KOPT-K1 (cell line): Measurements from ENCODE around the gene CASP8.

Source experiments
- H3K27ac ChIP-seq: fragments of 200-600 bp; sonication (generic); 2 replicates; pipeline ENCODE4 v1.5.1; 2016; ENCODE audit warnings: antibody characterized with exemption, mild to moderate bottlenecking, low read depth, low read length; ENCODE audit not compliant: poor library complexity, severe bottlenecking
- H3K36me3 ChIP-seq: fragments of 200-600 bp; sonication (generic); 2 replicates; pipeline ENCODE4 v1.5.1; 2017; ENCODE audit warnings: antibody characterized with exemption, mild to moderate bottlenecking, low read length, moderate library complexity; ENCODE audit not compliant: insufficient read depth
- H3K9me3 ChIP-seq: fragments of 200-600 bp; sonication (generic); 2 replicates; pipeline ENCODE4 v1.5.1; 2017; ENCODE audit warnings: antibody characterized with exemption, low read length, mild to moderate bottlenecking; ENCODE audit not compliant: insufficient read depth, poor library complexity, severe bottlenecking

The CASP8 gene

GRCh38 chr2:201234663-201235135 is 25.6 kb upstream of the CASP8 start:
- Histone ChIP-seq H3K36me3 (peaks cover 31% of the 10 kb centered on the region), H3K9me3 (peaks cover 5% of the 10 kb centered on the region), H3K27ac (peak overlapping the region; percentile 95)

GRCh38 chr2:201235860-201236811 is 24.2 kb upstream of the CASP8 start:
- H3K36me3 ChIP-seq, result peaks cover 46% of the 10 kb centered on the region
- peak overlapping the region; percentile 95 for H3K27ac ChIP-seq
- H3K9me3 ChIP-seq, result peaks cover 18% of the 10 kb centered on the region

GRCh38 chr2:201237486-201238123 is 22.7 kb upstream of the CASP8 start:
- peaks cover 26% of the 10 kb centered on the region for H3K9me3 ChIP-seq
- peak overlapping the region; percentile 19 for H3K27ac ChIP-seq
- H3K36me3 ChIP-seq, result peaks cover 57% of the 10 kb centered on the region

GRCh38 chr2:201239167-201239935 is 21.0 kb upstream of the CASP8 start:
- H3K36me3 ChIP-seq, result peaks cover 57% of the 10 kb centered on the region
- H3K27ac ChIP-seq, result peak overlapping the region; percentile 12
- H3K9me3 ChIP-seq, result peaks cover 26% of the 10 kb centered on the region

GRCh38 chr2:201242571-201243277 is 17.6 kb upstream of the CASP8 start:
- H3K27ac ChIP-seq, result no peak overlapping the region
- H3K36me3 ChIP-seq, result peaks cover 48% of the 10 kb centered on the region
- H3K9me3 ChIP-seq, result peaks cover 26% of the 10 kb centered on the region

- H3K27ac ChIP-seq, result peak overlapping the region; percentile 1
- peaks cover 40% of the 10 kb centered on the region for H3K36me3 ChIP-seq
- peaks cover 32% of the 10 kb centered on the region for H3K9me3 ChIP-seq
Observed at GRCh38 chr2:201244829-201245228, 15.5 kb upstream of the CASP8 start.

GRCh38 chr2:201246280-201246679 is 14.1 kb upstream of the CASP8 start:
- peaks cover 40% of the 10 kb centered on the region for H3K36me3 ChIP-seq
- H3K9me3 ChIP-seq, result peaks cover 29% of the 10 kb centered on the region
- H3K27ac ChIP-seq, result peak overlapping the region; percentile 25

- peaks cover 23% of the 10 kb centered on the region for H3K9me3 ChIP-seq
- peak overlapping the region; percentile 29 for H3K27ac ChIP-seq
- peaks cover 30% of the 10 kb centered on the region for H3K36me3 ChIP-seq
Observed at GRCh38 chr2:201248288-201248844, 12.0 kb upstream of the CASP8 start.

- peaks cover 33% of the 10 kb centered on the region for H3K36me3 ChIP-seq
- H3K27ac ChIP-seq, result peak overlapping the region; percentile 99
- H3K9me3 ChIP-seq, result peaks cover 23% of the 10 kb centered on the region
Observed at GRCh38 chr2:201249889-201250288, 10.4 kb upstream of the CASP8 start.

- Histone ChIP-seq H3K27ac (peak overlapping the region; percentile 99), H3K36me3 (peaks cover 38% of the 10 kb centered on the region), H3K9me3 (peaks cover 23% of the 10 kb centered on the region)
Observed at GRCh38 chr2:201250741-201251140, 9.6 kb upstream of the CASP8 start.

- H3K27ac ChIP-seq, result peak overlapping the region; percentile 99
- peaks cover 28% of the 10 kb centered on the region for H3K36me3 ChIP-seq
- peaks cover 17% of the 10 kb centered on the region for H3K9me3 ChIP-seq
Observed at GRCh38 chr2:201254081-201254730, 6.1 kb upstream of the CASP8 start.

- peaks cover 15% of the 10 kb centered on the region for H3K36me3 ChIP-seq
- peak overlapping the region; percentile 99 for H3K27ac ChIP-seq
- H3K9me3 ChIP-seq, result peaks cover 4% of the 10 kb centered on the region
Observed at GRCh38 chr2:201255408-201256033, 4.8 kb upstream of the CASP8 start.

- Histone ChIP-seq H3K27ac (peak overlapping the region; percentile 99), H3K9me3 (no peaks in the 10 kb centered on the region), H3K36me3 (peaks cover 10% of the 10 kb centered on the region; the same call in 1 of the 2 replicates)
Observed at GRCh38 chr2:201256082-201256481, 4.3 kb upstream of the CASP8 start.
